A549 (cell line): Measurements from ENCODE around the gene VAPB. TPM values are rescaled to one million over a fixed set of nuclear protein-coding genes. Genes with fewer than 3 reads are reported as not detected.
"Not testable (repeated sequence)": the region's sequence is repeated elsewhere in the genome, so short reads cannot be mapped to it uniquely, and the experiment has no call there.

Experiments
- ATAC-seq, 2 experiments: fragments of 200-7000 bp in 1 of 2; fragments of >200 bp in 1 of 2; cut with Nextera tagmentation in 1 of 2; cut with Tn5 transposase in 1 of 2; 3 replicates each; pipeline versions ENCODE4 v1.8.0 to v1.9.1; 2018 to 2020; ENCODE audit warnings: mild to moderate bottlenecking in 1 of 2, moderate library complexity in 1 of 2
- CTCF ChIA-PET: fragments of 300-600 bp; sonication (Branson Sonifier 250); formaldehyde crosslinking; extraction: SDS; loops from one replicate; lab custom pipeline; 2021; ENCODE audit warnings: antibody characterized with exemption, inconsistent platforms; lab: Yijun Ruan, JAX
- POLR2A ChIA-PET: fragments of 350-600 bp; formaldehyde crosslinking; extraction: SDS; loops from one replicate; lab custom pipeline; 2021; ENCODE audit warnings: antibody characterized with exemption, inconsistent platforms; lab: Yijun Ruan, JAX
- DNase-seq, 2 experiments: peaks; one replicate each; pipeline versions ENCODE4 v3.0.0 to v3.0.0-alpha.2; 2011 to 2016; ENCODE audit warnings: low read depth in 1 of 2, low spot score in 1 of 2
- FAIRE-seq: peaks from 2 replicates; lab custom pipeline; 2011; peaks lifted over from hg19 to GRCh38; lab: Jason Lieb, UNC
- H3K27ac ChIP-seq, 2 experiments: fragments of >200 bp; sonication (Bioruptor Twin); formaldehyde crosslinking; 3 replicates each; pipeline ENCODE4 v1.5.1; 2016 to 2017
- H3K4me1 ChIP-seq: fragments of >200 bp; sonication (Bioruptor Twin); formaldehyde crosslinking; 3 replicates; pipeline ENCODE4 v1.6.1; 2016
- H3K4me2 ChIP-seq: fragments of >200 bp; sonication (Bioruptor Twin); formaldehyde crosslinking; 3 replicates; pipeline ENCODE4 v1.6.1; 2016
- H3K4me3 ChIP-seq: fragments of >200 bp; sonication (Bioruptor Twin); formaldehyde crosslinking; 3 replicates; pipeline ENCODE4 v1.5.1; 2016
- H3K9me3 ChIP-seq: fragments of >200 bp; sonication (Bioruptor Twin); formaldehyde crosslinking; 3 replicates; pipeline ENCODE4 v1.6.1; 2016
- CBX8 ChIP-seq: fragments of 200-600 bp; sonication (generic); IDR thresholded peaks from 2 replicates; pipeline ENCODE4 v1.6.1; 2016
- EHF ChIP-seq: fragments of 250-450 bp; sonication (Bioruptor Pico); IDR thresholded peaks from 2 replicates; pipeline ENCODE4 v1.5.0; 2020; ENCODE audit warnings: mild to moderate bottlenecking
- EHMT2 ChIP-seq: fragments of 200-600 bp; sonication (generic); IDR thresholded peaks from 2 replicates; pipeline ENCODE4 v1.6.1; 2016; ENCODE audit warnings: antibody characterized with exemption, low read depth, mild to moderate bottlenecking, moderate library complexity
- EP300 ChIP-seq, 2 experiments: fragments of >200 bp; sonication (Bioruptor Twin); formaldehyde crosslinking; IDR thresholded peaks; 2 replicates in 1 of 2; 3 replicates in 1 of 2; pipeline ENCODE4 v1.6.1; 2016 to 2017
- ESRRA ChIP-seq: fragments of 150-350 bp; IDR thresholded peaks from 2 replicates; pipeline ENCODE4 v1.6.1; 2014; ENCODE audit warnings: mild to moderate bottlenecking, low read length, borderline replicate concordance
- HOXA7 ChIP-seq: fragments of 250-450 bp; sonication (Bioruptor Pico); IDR thresholded peaks from 2 replicates; pipeline ENCODE4 v1.5.0; 2020; ENCODE audit warnings: mild to moderate bottlenecking, moderate library complexity
- KDM1A ChIP-seq: fragments of 200-600 bp; sonication (generic); IDR thresholded peaks from 2 replicates; pipeline ENCODE4 v1.6.1; 2016; ENCODE audit warnings: low read depth, mild to moderate bottlenecking
- MAZ ChIP-seq: fragments of 150-350 bp; IDR thresholded peaks from 2 replicates; pipeline ENCODE4 v1.6.1; 2014; ENCODE audit warnings: antibody characterized with exemption, low read depth, low read length, borderline replicate concordance
- NPAS2 ChIP-seq: fragments of 250-450 bp; sonication (Bioruptor Pico); IDR thresholded peaks from 2 replicates; pipeline ENCODE4 v1.8.0; 2022; ENCODE audit warnings: mild to moderate bottlenecking, moderate library complexity, borderline replicate concordance
- POLR2A ChIP-seq: IDR thresholded peaks from 2 replicates; pipeline ENCODE4 v1.6.1; 2012; ENCODE audit warnings: mild to moderate bottlenecking, low read length
- RNF2 ChIP-seq: fragments of 200-600 bp; sonication (generic); IDR thresholded peaks from 2 replicates; pipeline ENCODE4 v1.6.1; 2016; ENCODE audit warnings: low read depth, mild to moderate bottlenecking, antibody characterized with exemption, moderate library complexity, borderline replicate concordance
- SMC3 ChIP-seq: fragments of >200 bp; sonication (Bioruptor Twin); formaldehyde crosslinking; IDR thresholded peaks from 3 replicates; pipeline ENCODE4 v1.6.1; 2018; ENCODE audit warnings: inconsistent platforms
- SREBF2 ChIP-seq: fragments of 450-650 bp; IDR thresholded peaks from 2 replicates; pipeline ENCODE4 v1.6.1; 2014; ENCODE audit warnings: mild to moderate bottlenecking, moderate library complexity
- ZC3H11A ChIP-seq: fragments of 450-650 bp; IDR thresholded peaks from 2 replicates; pipeline ENCODE4 v1.6.1; 2014; ENCODE audit warnings: antibody characterized with exemption, mild to moderate bottlenecking
- ZSCAN20 ChIP-seq: fragments of 250-450 bp; sonication (Bioruptor Pico); IDR thresholded peaks from 2 replicates; pipeline ENCODE4 v1.8.0; 2022; ENCODE audit warnings: mild to moderate bottlenecking, moderate library complexity
- WGBS: methylation state at CpG from one replicate; pipeline ENCODE4 v1.1.6; 2017; ENCODE audit errors: missing lambda C conversion rate; 5-methylcytosine and 5-hydroxymethylcytosine counted together
- polyA plus RNA-seq, 4 experiments: library from polyadenylated mRNA; depleted of rRNA in 3 of 4; stranded (reverse); fragments of >200 nt; fragmentation: RNase III in 1 of 4; extraction: RNeasy Plus Mini Kit Qiagen cat#74134 plus additional on column Dnase treatment in 1 of 4; gene quantifications; 2 replicates in 3 of 4; 3 replicates in 1 of 4; pipeline ENCODE4 v1.2.3, GENCODE V29; 2011 to 2017
- TF ChIP-seq, protein P1 (sequence below): fragments of >200 bp; sonication (Bioruptor Twin); formaldehyde crosslinking; IDR thresholded peaks from 3 replicates; pipeline ENCODE4 v1.6.1; 2016
- TF ChIP-seq, protein P2 (sequence below): IDR thresholded peaks from 2 replicates; pipeline ENCODE4 v1.6.1; 2012
- TF ChIP-seq, protein P3 (sequence below): fragments of 250-450 bp; sonication (Bioruptor Pico); IDR thresholded peaks from 2 replicates; pipeline ENCODE4 v1.5.0; 2020; ENCODE audit warnings: low read depth, mild to moderate bottlenecking, moderate library complexity
- TF ChIP-seq, protein P4 (sequence below): IDR thresholded peaks from 2 replicates; pipeline ENCODE4 v1.6.1; 2012
- TF ChIP-seq, protein P5 (sequence below): fragments of 150-350 bp; IDR thresholded peaks from 2 replicates; pipeline ENCODE4 v1.6.1; 2014; ENCODE audit warnings: low read depth, mild to moderate bottlenecking, low read length

The VAPB gene
- polyA plus RNA-seq, 2 of the 4 experiments (the other 2 are of a cell fraction): 43.8 to 44.0 TPM

DNA sequence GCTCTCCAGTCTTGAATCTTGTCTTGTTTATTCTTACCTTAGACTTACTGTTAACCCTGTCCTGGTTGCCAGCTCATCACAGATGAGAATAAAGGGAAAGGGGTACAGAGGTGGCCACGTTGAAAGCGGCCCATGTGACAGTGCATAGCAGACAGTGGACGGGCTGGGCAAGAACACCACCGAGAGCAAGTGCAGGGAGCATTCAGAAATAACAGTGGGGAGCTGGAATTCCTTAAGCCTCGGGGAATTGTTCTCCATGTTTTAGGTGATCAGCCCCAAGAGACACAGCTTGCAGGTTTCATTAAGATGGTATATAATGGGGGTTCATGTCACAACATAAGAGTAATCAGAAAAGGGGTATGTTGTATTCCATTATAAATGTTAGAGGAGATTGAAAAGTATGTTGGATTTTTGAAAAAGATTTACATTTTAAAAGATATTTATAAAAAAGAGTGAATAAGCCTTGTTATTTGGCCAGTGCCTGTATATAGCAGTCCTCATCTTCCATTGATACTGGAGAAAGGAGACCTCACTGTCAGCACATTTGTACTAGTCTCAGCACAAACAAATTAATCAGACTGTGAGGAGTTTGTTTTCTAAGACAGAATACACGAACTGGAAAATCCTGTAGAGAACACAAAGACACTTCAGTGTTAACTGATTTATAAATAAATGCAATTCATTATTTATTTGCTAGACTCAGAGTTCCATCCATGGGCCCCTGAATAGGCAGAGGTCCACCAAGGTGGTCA is 35.4 kb downstream of the VAPB start:
- ChIA-PET POLR2A (interaction anchor here (1.1 kb wide), 1 partner anchor 226 kb away, joined by 3 read pairs; no protein-coding TSS in a partner anchor), CTCF (interaction anchor here (1.0 to 1.7 kb wide), 4 partner anchors 23 to 415 kb away, joined by 3 to 8 read pairs (median 4); no protein-coding TSS in a partner anchor)
- H3K9me3 ChIP-seq: no peaks in the 10 kb centered on the region
- H3K4me1 ChIP-seq: peaks cover 13% of the 10 kb centered on the region
- H3K27ac ChIP-seq: no peak overlapping the region
- no peak for FAIRE-seq
- WGBS: 90% methylated on average over 6 of the region's 6 CpGs
- H3K4me3 ChIP-seq: no peak overlapping the region
- TF ChIP-seq, protein P1, sequence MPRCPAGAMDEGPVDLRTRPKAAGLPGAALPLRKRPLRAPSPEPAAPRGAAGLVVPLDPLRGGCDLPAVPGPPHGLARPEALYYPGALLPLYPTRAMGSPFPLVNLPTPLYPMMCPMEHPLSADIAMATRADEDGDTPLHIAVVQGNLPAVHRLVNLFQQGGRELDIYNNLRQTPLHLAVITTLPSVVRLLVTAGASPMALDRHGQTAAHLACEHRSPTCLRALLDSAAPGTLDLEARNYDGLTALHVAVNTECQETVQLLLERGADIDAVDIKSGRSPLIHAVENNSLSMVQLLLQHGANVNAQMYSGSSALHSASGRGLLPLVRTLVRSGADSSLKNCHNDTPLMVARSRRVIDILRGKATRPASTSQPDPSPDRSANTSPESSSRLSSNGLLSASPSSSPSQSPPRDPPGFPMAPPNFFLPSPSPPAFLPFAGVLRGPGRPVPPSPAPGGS: no peak
- TF ChIP-seq, protein P2, sequence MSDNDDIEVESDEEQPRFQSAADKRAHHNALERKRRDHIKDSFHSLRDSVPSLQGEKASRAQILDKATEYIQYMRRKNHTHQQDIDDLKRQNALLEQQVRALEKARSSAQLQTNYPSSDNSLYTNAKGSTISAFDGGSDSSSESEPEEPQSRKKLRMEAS: no peak
- TF ChIP-seq ESRRA (no peak), ZSCAN20 (no peak), MAZ (no peak), RNF2 (no peak), SREBF2 (no peak), ZC3H11A (no peak), CBX8 (no peak), NPAS2 (CRISPR knock-in tag) (no peak), EP300 (IDR thresholded peaks at IDR 0.05) (no peak), EHF (CRISPR knock-in tag) (no peak), HOXA7 (CRISPR knock-in tag) (no peak), SMC3 (no peak), KDM1A (no peak), POLR2A (no peak), EHMT2 (no peak)
- TF ChIP-seq, protein P3, sequence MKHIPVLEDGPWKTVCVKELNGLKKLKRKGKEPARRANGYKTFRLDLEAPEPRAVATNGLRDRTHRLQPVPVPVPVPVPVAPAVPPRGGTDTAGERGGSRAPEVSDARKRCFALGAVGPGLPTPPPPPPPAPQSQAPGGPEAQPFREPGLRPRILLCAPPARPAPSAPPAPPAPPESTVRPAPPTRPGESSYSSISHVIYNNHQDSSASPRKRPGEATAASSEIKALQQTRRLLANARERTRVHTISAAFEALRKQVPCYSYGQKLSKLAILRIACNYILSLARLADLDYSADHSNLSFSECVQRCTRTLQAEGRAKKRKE: no peak
- TF ChIP-seq, protein P4, sequence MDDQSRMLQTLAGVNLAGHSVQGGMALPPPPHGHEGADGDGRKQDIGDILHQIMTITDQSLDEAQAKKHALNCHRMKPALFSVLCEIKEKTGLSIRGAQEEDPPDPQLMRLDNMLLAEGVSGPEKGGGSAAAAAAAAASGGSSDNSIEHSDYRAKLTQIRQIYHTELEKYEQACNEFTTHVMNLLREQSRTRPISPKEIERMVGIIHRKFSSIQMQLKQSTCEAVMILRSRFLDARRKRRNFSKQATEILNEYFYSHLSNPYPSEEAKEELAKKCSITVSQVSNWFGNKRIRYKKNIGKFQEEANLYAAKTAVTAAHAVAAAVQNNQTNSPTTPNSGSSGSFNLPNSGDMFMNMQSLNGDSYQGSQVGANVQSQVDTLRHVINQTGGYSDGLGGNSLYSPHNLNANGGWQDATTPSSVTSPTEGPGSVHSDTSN: no peak
- TF ChIP-seq, protein P5, sequence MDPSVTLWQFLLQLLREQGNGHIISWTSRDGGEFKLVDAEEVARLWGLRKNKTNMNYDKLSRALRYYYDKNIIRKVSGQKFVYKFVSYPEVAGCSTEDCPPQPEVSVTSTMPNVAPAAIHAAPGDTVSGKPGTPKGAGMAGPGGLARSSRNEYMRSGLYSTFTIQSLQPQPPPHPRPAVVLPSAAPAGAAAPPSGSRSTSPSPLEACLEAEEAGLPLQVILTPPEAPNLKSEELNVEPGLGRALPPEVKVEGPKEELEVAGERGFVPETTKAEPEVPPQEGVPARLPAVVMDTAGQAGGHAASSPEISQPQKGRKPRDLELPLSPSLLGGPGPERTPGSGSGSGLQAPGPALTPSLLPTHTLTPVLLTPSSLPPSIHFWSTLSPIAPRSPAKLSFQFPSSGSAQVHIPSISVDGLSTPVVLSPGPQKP: no peak
- TF ChIP-seq, all 56 proteins: peak for 0
- H3K4me2 ChIP-seq: no peak overlapping the region
- ATAC-seq (no peak), DNase-seq (no peak)

DNA sequence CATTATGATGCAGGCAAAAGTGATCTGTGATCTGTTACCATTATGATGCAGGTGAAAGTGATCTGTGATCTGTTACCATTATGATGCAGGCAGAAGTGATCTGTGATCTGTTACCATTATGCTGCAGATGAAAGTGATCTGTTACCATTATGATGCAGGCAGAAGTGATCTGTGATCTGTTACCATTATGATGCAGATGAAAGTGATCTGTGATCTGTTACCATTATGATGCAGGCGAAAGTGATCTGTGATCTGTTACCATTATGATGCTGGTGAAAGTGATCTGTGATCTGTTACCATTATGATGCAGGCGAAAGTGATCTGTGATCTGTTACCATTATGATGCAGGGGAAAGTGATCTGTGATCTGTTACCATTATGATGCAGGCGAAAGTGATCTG is 38.5 kb downstream of the VAPB start:
- ATAC-seq, DNase-seq, CTCF ChIA-PET, FAIRE-seq, H3K4me1 ChIP-seq, H3K4me3 ChIP-seq, H3K27ac ChIP-seq, H3K9me3 ChIP-seq, POLR2A ChIA-PET, H3K4me2 ChIP-seq: not testable (repeated sequence)
- 94% methylated on average over 3 of the region's 3 CpGs for WGBS
